ENCODE data around the gene ABCC6. TPM values are rescaled to one million over a fixed set of nuclear protein-coding genes. Genes with fewer than 3 reads are reported as not detected.

Gene ABCC6
- total and polyA plus RNA-seq, 2 of the 13 experiments (the other 11 are each of a cell fraction or from before 2014, with no cell fraction given), result 82.4 to 105 TPM

DNA sequence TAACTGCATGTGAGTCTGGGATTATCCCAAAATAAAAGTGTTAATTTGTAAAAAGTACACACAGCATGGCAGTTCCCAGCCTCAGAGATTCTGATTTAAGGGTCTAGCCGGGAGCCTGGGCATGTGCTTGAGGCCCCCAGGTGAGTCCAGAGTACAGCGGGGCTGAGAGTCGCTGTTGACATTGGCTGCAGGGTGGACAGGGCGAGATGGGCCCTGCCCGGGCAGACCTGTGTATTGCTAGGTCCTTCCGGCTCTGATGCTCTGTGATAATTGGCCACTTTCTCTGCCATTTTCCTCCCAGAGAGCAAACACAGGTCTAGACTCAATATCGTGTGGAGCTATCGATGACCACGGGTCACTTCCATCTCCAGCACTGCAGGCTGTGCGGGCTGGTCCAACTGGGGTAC lies 73.6 kb downstream of the ABCC6 start (continued):
- TF ChIP-seq REPIN1 (CRISPR knock-in tag; IDR thresholded peaks at IDR 0.05; ENCODE audit: borderline replicate concordance, low read depth), result peak; percentile 84
- TF ChIP-seq ZNF564 (CRISPR knock-in tag; IDR thresholded peaks at IDR 0.05), result no peak
- no peak for TF ChIP-seq MAFF (IDR thresholded peaks at IDR 0.05; ENCODE audit: low read depth, low read length)
- TF ChIP-seq TRIM22 (IDR thresholded peaks at IDR 0.05), result no peak
- no peak for TF ChIP-seq SIX1 (CRISPR knock-in tag; IDR thresholded peaks at IDR 0.05; ENCODE audit: borderline replicate concordance)
- no peak for TF ChIP-seq ZNF20 (CRISPR knock-in tag; IDR thresholded peaks at IDR 0.05)
- TF ChIP-seq SKI (IDR thresholded peaks at IDR 0.05; ENCODE audit: partially characterized antibody), result no peak
- TF ChIP-seq PHF5A (CRISPR knock-in tag; IDR thresholded peaks at IDR 0.05; ENCODE audit: low read depth, unreplicated experiment), result no peak
- TF ChIP-seq ARID4A (CRISPR knock-in tag; IDR thresholded peaks at IDR 0.05; ENCODE audit: borderline replicate concordance), result peak; percentile 63
- no peak for TF ChIP-seq ZFYVE20 (CRISPR knock-in tag; IDR thresholded peaks at IDR 0.05; ENCODE audit: borderline replicate concordance, low read depth)
- TF ChIP-seq RELA (CRISPR knock-in tag; IDR thresholded peaks at IDR 0.05), result no peak
- TF ChIP-seq ZNF331 (CRISPR knock-in tag; IDR thresholded peaks at IDR 0.05), result peak; percentile 78; the same call in 1 of the 2 replicates
- TF ChIP-seq, protein P1, sequence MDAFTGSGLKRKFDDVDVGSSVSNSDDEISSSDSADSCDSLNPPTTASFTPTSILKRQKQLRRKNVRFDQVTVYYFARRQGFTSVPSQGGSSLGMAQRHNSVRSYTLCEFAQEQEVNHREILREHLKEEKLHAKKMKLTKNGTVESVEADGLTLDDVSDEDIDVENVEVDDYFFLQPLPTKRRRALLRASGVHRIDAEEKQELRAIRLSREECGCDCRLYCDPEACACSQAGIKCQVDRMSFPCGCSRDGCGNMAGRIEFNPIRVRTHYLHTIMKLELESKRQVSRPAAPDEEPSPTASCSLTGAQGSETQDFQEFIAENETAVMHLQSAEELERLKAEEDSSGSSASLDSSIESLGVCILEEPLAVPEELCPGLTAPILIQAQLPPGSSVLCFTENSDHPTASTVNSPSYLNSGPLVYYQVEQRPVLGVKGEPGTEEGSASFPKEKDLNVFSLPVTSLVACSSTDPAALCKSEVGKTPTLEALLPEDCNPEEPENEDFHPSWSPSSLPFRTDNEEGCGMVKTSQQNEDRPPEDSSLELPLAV (CRISPR knock-in tag; conservative IDR thresholded peaks at IDR 0.05; ENCODE audit: low read depth), result no peak
- no peak for TF ChIP-seq ZNF781 (CRISPR knock-in tag; IDR thresholded peaks at IDR 0.05; ENCODE audit: borderline replicate concordance, not compliant biosample characterization)
- TF ChIP-seq, protein P2, sequence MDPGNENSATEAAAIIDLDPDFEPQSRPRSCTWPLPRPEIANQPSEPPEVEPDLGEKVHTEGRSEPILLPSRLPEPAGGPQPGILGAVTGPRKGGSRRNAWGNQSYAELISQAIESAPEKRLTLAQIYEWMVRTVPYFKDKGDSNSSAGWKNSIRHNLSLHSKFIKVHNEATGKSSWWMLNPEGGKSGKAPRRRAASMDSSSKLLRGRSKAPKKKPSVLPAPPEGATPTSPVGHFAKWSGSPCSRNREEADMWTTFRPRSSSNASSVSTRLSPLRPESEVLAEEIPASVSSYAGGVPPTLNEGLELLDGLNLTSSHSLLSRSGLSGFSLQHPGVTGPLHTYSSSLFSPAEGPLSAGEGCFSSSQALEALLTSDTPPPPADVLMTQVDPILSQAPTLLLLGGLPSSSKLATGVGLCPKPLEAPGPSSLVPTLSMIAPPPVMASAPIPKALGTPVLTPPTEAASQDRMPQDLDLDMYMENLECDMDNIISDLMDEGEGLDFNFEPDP (CRISPR knock-in tag; conservative IDR thresholded peaks at IDR 0.05), result no peak
- no peak for TF ChIP-seq ESRRA (CRISPR knock-in tag; IDR thresholded peaks at IDR 0.05; ENCODE audit: low read depth)
- TF ChIP-seq MYC (CRISPR knock-in tag; IDR thresholded peaks at IDR 0.05; ENCODE audit: borderline replicate concordance), result peak; percentile 92
- peak; percentile 96 for TF ChIP-seq ZNF232 (CRISPR knock-in tag; IDR thresholded peaks at IDR 0.05; ENCODE audit: borderline replicate concordance)
- TF ChIP-seq NR2F6 (IDR thresholded peaks at IDR 0.05), result 0 out of 2 replicates have a peak, but pooled peaks have one; percentile 20
- peak; percentile 62 for TF ChIP-seq NR2F6 (CRISPR knock-in tag; IDR thresholded peaks at IDR 0.05)
- TF ChIP-seq XRCC5 (optimal IDR thresholded peaks at IDR 0.05; ENCODE audit: low read length), result peak; percentile 18
- peak; percentile 17; the same call in 1 of the 2 replicates for TF ChIP-seq MIER3 (CRISPR knock-in tag; IDR thresholded peaks at IDR 0.05; ENCODE audit: borderline replicate concordance)
- TF ChIP-seq HIVEP1 (CRISPR knock-in tag; IDR thresholded peaks at IDR 0.05), result no peak
- TF ChIP-seq ZSCAN9 (CRISPR knock-in tag; IDR thresholded peaks at IDR 0.05; ENCODE audit: borderline replicate concordance), result no peak
- no peak for TF ChIP-seq EED (CRISPR knock-in tag; IDR thresholded peaks at IDR 0.05)

Measured in HepG2 (cell line).